IPS DF 6.9 (cell line): ENCODE results near the gene GPR108.

Source experiments
- DNase-seq: peaks from one replicate; pipeline ENCODE4 v3.0.0-alpha.2; 2013; ENCODE audit warnings: low read depth, low spot score
- H3K27ac ChIP-seq: one replicate; pipeline ENCODE4 v1.5.1; 2013; ENCODE audit warnings: low read length, control low read depth
- H3K27me3 ChIP-seq: 2 replicates; pipeline ENCODE4 v1.6.1; 2013; ENCODE audit warnings: mild to moderate bottlenecking, low read length; ENCODE audit not compliant: control insufficient read depth, insufficient read depth
- H3K36me3 ChIP-seq: 2 replicates; pipeline ENCODE4 v1.6.1; 2013; ENCODE audit warnings: low read length; ENCODE audit not compliant: control insufficient read depth, insufficient read depth
- H3K4me1 ChIP-seq: 2 replicates; pipeline ENCODE4 v1.6.1; 2013; ENCODE audit warnings: low read length; ENCODE audit not compliant: control insufficient read depth, insufficient read depth
- H3K4me3 ChIP-seq: 2 replicates; pipeline ENCODE4 v1.5.1; 2013; ENCODE audit warnings: mild to moderate bottlenecking, low read length
- H3K9me3 ChIP-seq: 2 replicates; pipeline ENCODE4 v1.6.1; 2013; ENCODE audit warnings: low read length, inconsistent platforms; ENCODE audit not compliant: control insufficient read depth, insufficient read depth
- WGBS: extraction: QIAGEN DNeasy Blood & Tissue Kit; methylation state at CpG from one replicate; pipeline ENCODE4 v1.1.7; 2013; ENCODE audit warnings: mixed read lengths, missing lambda C conversion rate; ENCODE audit not compliant: insufficient read length, insufficient coverage; 5-methylcytosine and 5-hydroxymethylcytosine counted together

Gene GPR108

GRCh38 chr19:6718741-6719539 lies 18.4 kb downstream of the GPR108 start:
- Histone ChIP-seq H3K9me3 (no peaks in the 10 kb centered on the region), H3K27ac (no peak overlapping the region), H3K4me1 (peaks cover 7% of the 10 kb centered on the region; the same call in 1 of the 2 replicates), H3K4me3 (no peak overlapping the region), H3K36me3 (no peaks in the 10 kb centered on the region), H3K27me3 (no peaks in the 10 kb centered on the region)
- no peak for DNase-seq
- no CpG with 5 or more reads among the region's 21 CpGs for WGBS

GRCh38 chr19:6718111-6718740 lies 19.2 kb downstream of the GPR108 start:
- H3K27ac ChIP-seq: no peak overlapping the region
- no CpG with 5 or more reads among the region's 23 CpGs for WGBS
- H3K4me1 ChIP-seq: peaks cover 7% of the 10 kb centered on the region; the same call in 1 of the 2 replicates
- H3K27me3 ChIP-seq: no peaks in the 10 kb centered on the region
- H3K9me3 ChIP-seq: no peaks in the 10 kb centered on the region
- H3K36me3 ChIP-seq: no peaks in the 10 kb centered on the region
- H3K4me3 ChIP-seq: peak overlapping the region; percentile 18; the same call in 1 of the 2 replicates
- DNase-seq: no peak

- no peaks in the 10 kb centered on the region for H3K27me3 ChIP-seq
- DNase-seq: no peak
- peaks cover 7% of the 10 kb centered on the region; the same call in 1 of the 2 replicates for H3K4me1 ChIP-seq
- no peak overlapping the region for H3K4me3 ChIP-seq
- WGBS: 100% methylated on average over 4 of the region's 4 CpGs
- no peaks in the 10 kb centered on the region for H3K9me3 ChIP-seq
- no peak overlapping the region for H3K27ac ChIP-seq
- H3K36me3 ChIP-seq: no peaks in the 10 kb centered on the region
Measured at GRCh38 chr19:6717441-6717971, 19.9 kb downstream of the GPR108 start.

- Histone ChIP-seq H3K36me3 (no peaks in the 10 kb centered on the region), H3K9me3 (no peaks in the 10 kb centered on the region), H3K27me3 (no peaks in the 10 kb centered on the region), H3K4me1 (peaks cover 7% of the 10 kb centered on the region; the same call in 1 of the 2 replicates), H3K27ac (no peak overlapping the region), H3K4me3 (no peak overlapping the region)
- WGBS: no CpG with 5 or more reads among the region's 10 CpGs
- no peak for DNase-seq
Measured at GRCh38 chr19:6717036-6717435, 20.3 kb downstream of the GPR108 start.

GRCh38 chr19:6716610-6716970 lies 20.8 kb downstream of the GPR108 start:
- Histone ChIP-seq H3K27ac (no peak overlapping the region), H3K27me3 (no peaks in the 10 kb centered on the region), H3K4me3 (no peak overlapping the region), H3K36me3 (no peaks in the 10 kb centered on the region), H3K9me3 (no peaks in the 10 kb centered on the region), H3K4me1 (peaks cover 7% of the 10 kb centered on the region; the same call in 1 of the 2 replicates)
- no CpG with 5 or more reads among the region's 6 CpGs for WGBS
- DNase-seq: no peak

- Histone ChIP-seq H3K4me1 (peaks cover 7% of the 10 kb centered on the region; the same call in 1 of the 2 replicates), H3K27me3 (no peaks in the 10 kb centered on the region; the same call in 1 of the 2 replicates), H3K27ac (no peak overlapping the region), H3K36me3 (no peaks in the 10 kb centered on the region), H3K9me3 (no peaks in the 10 kb centered on the region), H3K4me3 (no peak overlapping the region)
- no peak for DNase-seq
- WGBS: no CpG with 5 or more reads among the region's 11 CpGs
Measured at GRCh38 chr19:6714749-6715555, 22.4 kb downstream of the GPR108 start.

- no CpG with 5 or more reads among the region's 24 CpGs for WGBS
- no peak for DNase-seq
- H3K27ac ChIP-seq: no peak overlapping the region
- H3K27me3 ChIP-seq: no peaks in the 10 kb centered on the region; the same call in 1 of the 2 replicates
- peaks cover 5% of the 10 kb centered on the region; the same call in 1 of the 2 replicates for H3K4me1 ChIP-seq
- H3K9me3 ChIP-seq: no peaks in the 10 kb centered on the region
- H3K4me3 ChIP-seq: no peak overlapping the region
- no peaks in the 10 kb centered on the region for H3K36me3 ChIP-seq
Measured at GRCh38 chr19:6713773-6714692, 23.3 kb downstream of the GPR108 start.

GRCh38 chr19:6712692-6713670 lies 24.4 kb downstream of the GPR108 start:
- H3K27me3 ChIP-seq: no peaks in the 10 kb centered on the region; the same call in 1 of the 2 replicates
- H3K4me3 ChIP-seq: no peak overlapping the region
- no peaks in the 10 kb centered on the region for H3K9me3 ChIP-seq
- H3K27ac ChIP-seq: no peak overlapping the region
- H3K4me1 ChIP-seq: peaks cover 4% of the 10 kb centered on the region; the same call in 1 of the 2 replicates
- DNase-seq: no peak
- WGBS: no CpG with 5 or more reads among the region's 20 CpGs
- no peaks in the 10 kb centered on the region for H3K36me3 ChIP-seq

GRCh38 chr19:6712231-6712630 lies 25.1 kb downstream of the GPR108 start:
- WGBS: no CpG with 5 or more reads among the region's 16 CpGs
- Histone ChIP-seq H3K4me1 (no peaks in the 10 kb centered on the region), H3K36me3 (no peaks in the 10 kb centered on the region), H3K4me3 (no peak overlapping the region), H3K27me3 (no peaks in the 10 kb centered on the region; the same call in 1 of the 2 replicates), H3K27ac (no peak overlapping the region), H3K9me3 (no peaks in the 10 kb centered on the region)
- DNase-seq: no peak
